Motor neuron (in vitro differentiated cells): Measurements from ENCODE around the gene CHMP5. TPM values are rescaled to one million over a fixed set of nuclear protein-coding genes. Genes with fewer than 3 reads are reported as not detected.

Experiments used
- ATAC-seq, 8 experiments: fragments of 200-7000 bp; cut with Tn5 transposase; replicated peaks in 6 of 8; 2 replicates each; pipeline ENCODE4 v1.8.0; 2021; ENCODE audit warnings: mild to moderate bottlenecking in 8 of 8, moderate library complexity in 8 of 8
- H3K27ac ChIP-seq, 2 donors: fragments of 250-450 bp; sonication (Bioruptor Pico); 2 replicates each; pipeline ENCODE4 v1.9.0; 2021; ENCODE audit warnings: antibody characterized with exemption in 2 of 2, mild to moderate bottlenecking in 2 of 2, moderate library complexity in 1 of 2
- H3K4me1 ChIP-seq, 2 donors: fragments of 250-450 bp; sonication (Bioruptor Pico); replicated peaks in 1 of 2; 2 replicates each; pipeline ENCODE4 v1.6.1; 2021; ENCODE audit warnings: antibody characterized with exemption in 2 of 2, mild to moderate bottlenecking in 2 of 2, moderate library complexity in 1 of 2
- H3K4me3 ChIP-seq, 5 donors: fragments of 250-450 bp; sonication (Bioruptor Pico); 2 replicates each; pipeline ENCODE4 v1.9.0; 2021; ENCODE audit warnings: antibody characterized with exemption in 5 of 5, mild to moderate bottlenecking in 5 of 5, moderate library complexity in 4 of 5
- WGBS, 10 experiments: fragments of 450-650 bp; shearing (Covaris generic); methylation state at CpG; one replicate each; pipeline ENCODE4 v1.0.0; 2022; 5-methylcytosine and 5-hydroxymethylcytosine counted together
- in situ Hi-C, 9 experiments: fragments of 400-800 bp; cut with MboI; loops; one replicate each; pipeline ENCODE4 v1.15.0; 2021; ENCODE audit warnings: low sequenced_read_pairs in 9 of 9, low pct_unique_long_range_greater_than_20kb in 2 of 9; ENCODE audit not compliant: unreplicated experiment in 9 of 9
- total RNA-seq, 8 experiments: library from RNA; unstranded; fragments of 300-600 nt; gene quantifications; 2 replicates each; pipeline versions ENCODE4 v1.2.3 to v1.2.4, GENCODE V29; 2022

The CHMP5 gene
- total RNA-seq, 8 experiments from 2014 or later: 65.7 to 130 (median 93.4) TPM

DNA sequence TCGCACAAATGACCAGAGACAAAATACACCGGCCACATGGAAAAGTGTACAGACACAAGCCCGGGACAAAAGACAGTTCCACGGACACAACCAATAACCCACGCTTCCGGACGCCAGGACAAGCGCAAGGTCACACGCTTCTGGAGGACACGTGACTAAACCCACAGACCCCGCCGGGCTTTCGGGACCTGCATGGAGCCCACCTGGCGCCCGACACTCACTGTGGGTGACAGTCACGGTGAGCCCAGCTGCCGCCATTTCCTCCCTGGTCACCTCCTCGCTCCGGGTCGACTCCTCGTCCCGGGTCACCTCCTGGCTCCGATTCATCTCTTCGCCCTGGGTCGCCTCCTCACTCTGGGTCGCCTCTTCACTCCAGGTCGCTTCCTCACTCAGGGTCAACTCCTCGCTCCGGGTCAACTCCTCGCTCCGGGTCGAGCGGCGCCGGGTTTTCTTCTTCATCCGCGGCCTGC is 811 bp upstream of the CHMP5 start:
- Histone ChIP-seq H3K27ac (peak overlapping the region; percentile 2 to 6), H3K4me3 (peak overlapping the region; percentile 52 to 97 (median 64)), H3K4me1 (peaks cover 6 to 11% of the 10 kb centered on the region in 2 donors)
- in situ Hi-C loops: no loop called here
- ATAC-seq: peak; percentile 3 to 31 (median 18)
- 0 to 2% (median 0%) methylated on average over 1 to 9 of the region's 37 CpGs; no CpG with 5 or more reads in 3 of the 10 experiments for WGBS, 10 experiments

DNA sequence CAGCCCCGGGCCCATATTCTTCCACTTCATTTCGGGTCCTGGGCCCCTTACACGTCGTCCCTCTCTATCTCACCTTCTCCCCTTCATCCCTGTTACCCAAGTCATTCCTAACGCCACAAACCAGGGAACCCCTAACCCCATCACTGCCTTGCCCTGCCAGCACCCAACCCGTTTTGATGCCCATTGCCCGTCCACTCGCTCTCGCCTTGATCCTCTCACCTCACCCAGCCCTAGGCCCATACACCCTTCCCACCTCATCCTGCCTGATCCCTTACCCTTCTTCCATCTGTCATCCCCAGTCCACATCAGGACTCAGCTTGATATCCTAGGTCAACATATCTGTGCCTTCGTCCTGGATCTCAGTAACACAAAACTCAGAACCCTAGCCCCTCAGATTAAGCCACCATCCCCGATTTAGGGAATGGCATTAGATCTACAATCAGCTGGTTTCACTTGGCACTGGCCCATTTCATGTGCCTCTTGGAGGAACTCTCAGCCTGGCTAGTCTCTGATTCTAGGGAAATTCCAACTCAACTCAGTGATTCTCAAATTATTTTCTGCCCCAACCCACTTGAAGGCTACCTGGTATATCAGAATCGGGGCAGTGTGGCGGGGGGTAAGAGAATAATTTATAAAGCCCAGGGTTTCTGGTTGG is 489 bp downstream of the CHMP5 start:
- 0 to 80% (median 9%) methylated on average over 1 to 8 of the region's 13 CpGs; no CpG with 5 or more reads in 3 of the 10 experiments for WGBS, 10 experiments
- Histone ChIP-seq H3K27ac (peak overlapping the region; percentile 32 to 72), H3K4me3 (peak overlapping the region; percentile 52 to 97 (median 64)), H3K4me1 (peaks cover 6 to 11% of the 10 kb centered on the region in 2 donors)
- in situ Hi-C loops: no loop called here
- no peak for ATAC-seq

DNA sequence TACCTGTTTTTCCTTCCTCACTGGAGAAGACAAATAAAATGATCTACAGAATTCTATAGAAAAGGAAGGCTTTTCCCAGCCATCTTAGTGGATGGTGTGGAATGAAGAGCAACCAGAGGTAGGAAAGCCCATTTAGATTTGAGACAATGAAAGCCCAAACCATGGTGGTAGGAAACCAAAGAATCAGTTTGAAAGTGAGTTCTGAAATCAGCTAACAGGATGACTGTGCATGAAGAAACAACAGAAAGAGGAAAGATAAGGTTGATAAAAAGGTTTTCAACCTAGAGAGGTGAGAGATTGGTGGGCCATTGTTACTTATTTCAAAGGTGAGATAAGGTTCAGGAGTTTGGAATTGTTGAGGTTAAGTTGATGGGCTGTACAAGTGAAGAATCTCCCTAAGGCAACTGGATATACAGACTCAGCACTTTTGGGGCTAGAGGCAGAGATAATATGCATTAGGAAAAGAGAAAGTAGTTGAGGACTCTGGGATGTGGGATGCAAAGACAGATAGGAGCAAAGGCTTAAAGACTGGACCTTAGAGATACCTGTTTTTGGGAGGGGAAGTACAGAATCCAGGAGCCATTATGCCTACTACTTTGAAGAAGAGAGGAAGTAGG is 2.4 kb downstream of the CHMP5 start:
- Histone ChIP-seq H3K27ac (no peak overlapping the region), H3K4me1 (peaks cover 6 to 11% of the 10 kb centered on the region in 2 donors), H3K4me3 (no peak overlapping the region)
- no peak for ATAC-seq
- in situ Hi-C loops: no loop called here

DNA sequence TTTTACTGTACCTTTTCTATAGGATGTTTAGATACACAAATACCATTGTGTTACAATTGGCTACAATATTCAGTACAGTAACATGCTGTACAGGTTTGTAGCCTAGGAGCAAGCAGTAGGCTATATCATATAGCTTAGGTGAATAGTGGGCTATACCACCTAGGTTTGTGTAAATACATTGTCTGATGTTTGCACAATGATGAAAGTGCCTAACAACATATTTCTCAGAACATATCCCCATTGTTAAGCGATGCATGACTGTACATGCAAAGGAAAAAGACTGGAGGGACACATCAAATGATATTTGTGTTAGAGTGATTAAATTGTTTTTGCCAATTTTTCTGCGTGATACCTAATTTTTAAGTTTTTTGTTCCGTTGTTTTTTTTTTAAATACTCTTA is 5.3 kb downstream of the CHMP5 start:
- Histone ChIP-seq H3K27ac (no peak overlapping the region), H3K4me3 (no peak overlapping the region), H3K4me1 (peaks cover 5 to 6% of the 10 kb centered on the region in 2 donors)
- in situ Hi-C loops: no loop called here
- 88 to 100% (median 100%) methylated on average over 1 to 3 of the region's 3 CpGs for WGBS, 10 experiments
- no peak for ATAC-seq

DNA sequence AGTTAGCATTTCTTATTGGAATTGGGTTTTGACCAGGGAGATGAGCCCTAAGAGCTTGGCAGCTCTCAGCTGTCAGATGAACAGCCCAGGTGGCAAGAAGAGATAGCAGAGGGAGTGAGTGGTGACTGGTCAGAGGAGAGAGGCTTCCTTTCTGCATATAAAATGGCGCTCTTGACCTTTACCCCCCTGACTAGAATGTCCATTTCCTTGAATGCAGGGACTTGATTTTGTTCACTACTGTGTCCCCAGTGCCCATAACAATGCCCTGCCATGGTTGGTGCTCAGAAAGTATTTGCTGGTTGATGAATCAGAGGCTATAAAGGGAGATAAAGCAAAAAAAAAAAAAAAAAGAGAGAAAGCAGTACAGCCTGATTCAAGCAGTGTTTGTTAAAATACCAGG is 7.2 kb downstream of the CHMP5 start:
- Histone ChIP-seq H3K4me3 (no peak overlapping the region), H3K27ac (no peak overlapping the region), H3K4me1 (no peaks in the 10 kb centered on the region)
- in situ Hi-C loops: no loop called here
- ATAC-seq: peak in 1 of 8 experiments; percentile 25
- WGBS, 10 experiments: 75 to 100% (median 88%) methylated on average over 1 of the region's 1 CpG; no CpG with 5 or more reads in 3 of the 10 experiments

DNA sequence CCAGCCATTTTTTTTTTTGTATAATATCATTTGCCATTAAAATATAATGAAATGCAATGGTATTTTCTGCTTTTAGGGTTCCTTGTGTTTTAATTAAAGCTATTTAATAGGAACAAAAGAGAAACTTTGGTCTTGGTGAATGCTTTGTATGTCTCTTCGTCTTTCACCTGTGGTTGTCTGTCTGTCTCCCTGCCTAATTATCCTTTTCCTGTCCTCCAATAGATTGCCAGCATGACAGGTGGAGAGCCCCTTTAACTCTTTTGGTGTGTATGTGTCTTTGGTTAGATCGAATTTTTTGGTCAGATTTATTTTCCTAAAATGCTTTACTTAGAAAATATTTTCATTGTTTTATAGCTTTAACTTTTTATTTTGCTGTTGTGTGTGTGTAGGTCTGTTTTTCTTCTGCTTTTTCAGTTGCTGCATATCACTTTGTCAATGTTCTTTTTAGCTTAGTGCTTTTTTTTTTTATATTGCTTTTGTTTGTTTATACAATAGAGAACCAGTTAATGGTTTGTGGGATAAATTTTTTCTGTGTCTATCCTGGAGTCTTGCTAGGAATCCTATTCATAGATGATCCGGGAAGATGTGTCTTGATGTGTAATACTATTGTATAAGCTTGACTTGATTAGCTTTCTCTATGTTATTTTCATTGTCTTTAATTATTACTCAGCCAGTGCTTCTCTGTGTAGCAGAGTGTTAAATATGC is 8.6 kb downstream of the CHMP5 start:
- Histone ChIP-seq H3K27ac (no peak overlapping the region), H3K4me3 (no peak overlapping the region), H3K4me1 (no peaks in the 10 kb centered on the region)
- in situ Hi-C loops: no loop called here
- ATAC-seq: peak in 1 of 8 experiments; percentile 9
- WGBS, 10 experiments: 50 to 84% (median 76%) methylated on average over 1 to 3 of the region's 3 CpGs

DNA sequence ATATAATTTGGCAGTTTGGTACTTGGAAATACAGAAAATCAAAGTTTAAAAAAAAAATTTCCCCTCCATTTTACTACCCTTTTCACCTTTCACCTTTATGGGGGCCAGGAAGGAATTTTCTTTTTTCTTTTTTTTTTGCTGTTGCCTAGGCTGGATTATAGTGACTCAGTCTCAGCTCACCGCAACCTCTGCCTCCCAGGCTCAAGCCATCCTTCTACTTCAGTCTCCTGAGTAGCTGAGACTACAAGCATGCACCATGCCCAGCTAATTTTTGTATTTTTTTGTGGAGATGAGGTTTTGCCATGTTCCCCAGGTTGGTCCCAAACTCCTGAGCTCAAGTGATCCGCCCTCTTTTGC is 9.1 kb downstream of the CHMP5 start:
- 100% methylated on average over 1 to 2 of the region's 2 CpGs; no CpG with 5 or more reads in 2 of the 10 experiments for WGBS, 10 experiments
- Histone ChIP-seq H3K27ac (no peak overlapping the region), H3K4me1 (no peaks in the 10 kb centered on the region), H3K4me3 (no peak overlapping the region)
- in situ Hi-C loops: no loop called here
- ATAC-seq: peak in 1 of 8 experiments; percentile 18

DNA sequence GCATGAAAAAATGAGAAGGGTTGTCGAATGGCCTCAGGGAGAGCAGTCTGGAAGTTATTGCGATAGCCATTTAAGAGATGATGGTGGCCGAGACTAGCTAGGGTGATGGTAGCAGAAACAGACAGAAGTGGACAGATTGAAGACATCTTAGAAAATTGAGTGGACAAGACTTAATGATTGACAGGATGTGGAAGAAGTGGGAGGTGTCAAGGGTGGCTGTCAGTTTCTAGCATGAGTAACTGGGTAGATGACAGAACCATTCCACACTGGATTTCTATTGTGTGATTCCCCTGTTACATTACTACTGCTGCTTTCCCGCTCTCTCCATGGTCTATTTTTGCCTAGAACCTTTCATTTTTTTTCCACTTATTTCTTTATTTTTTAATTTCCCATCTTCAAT is 12.6 kb downstream of the CHMP5 start:
- Histone ChIP-seq H3K27ac (no peak overlapping the region), H3K4me1 (no peaks in the 10 kb centered on the region), H3K4me3 (no peak overlapping the region)
- in situ Hi-C loops: no loop called here
- ATAC-seq: no peak
- WGBS, 10 experiments: 88 to 100% (median 98%) methylated on average over 1 to 4 of the region's 4 CpGs

DNA sequence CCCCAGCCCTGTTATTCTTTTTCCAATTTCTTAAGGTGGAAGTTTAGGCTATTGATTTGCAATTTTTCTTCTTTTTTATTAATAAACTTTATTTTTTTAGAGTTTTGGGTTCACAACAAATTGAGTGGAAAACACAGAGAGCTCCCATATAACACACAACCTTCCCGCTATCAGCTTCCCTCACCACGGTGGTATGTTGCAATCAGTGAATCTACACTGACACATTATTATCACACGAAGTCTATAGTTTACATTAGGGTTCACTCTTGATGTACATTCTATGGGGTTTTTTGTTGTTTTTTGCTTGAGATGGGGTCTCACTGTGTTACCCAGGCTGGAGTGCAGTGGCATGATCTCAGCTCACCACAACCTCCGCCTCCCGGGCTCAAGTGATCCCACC is 20.7 kb downstream of the CHMP5 start:
- in situ Hi-C loops: no loop called here
- 68 to 100% (median 87%) methylated on average over 2 to 4 of the region's 5 CpGs; no CpG with 5 or more reads in 1 of the 10 experiments for WGBS, 10 experiments

DNA sequence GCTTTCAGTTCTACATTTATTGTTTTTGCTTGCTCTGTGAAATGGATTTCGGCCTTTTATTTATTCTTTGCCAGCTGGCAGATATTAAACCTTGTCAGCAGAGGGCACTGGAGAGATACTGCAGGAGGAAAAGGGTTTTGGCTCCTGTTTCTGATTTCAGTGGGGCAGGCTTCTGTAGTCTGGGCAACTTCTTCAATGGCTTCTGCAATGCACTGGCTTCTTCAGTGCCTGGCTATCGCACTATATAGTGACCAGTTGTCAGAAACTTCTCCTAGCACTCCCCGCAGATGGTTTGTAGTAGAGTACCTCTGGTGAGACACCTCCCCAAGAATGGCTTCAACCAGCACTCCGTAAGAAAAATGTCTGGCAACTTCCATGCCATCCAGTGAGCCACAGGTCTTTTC is 22.2 kb downstream of the CHMP5 start:
- ATAC-seq: peak in 1 of 8 experiments; percentile 10
- WGBS, 10 experiments: 0 to 71% (median 50%) methylated on average over 1 to 4 of the region's 4 CpGs; no CpG with 5 or more reads in 1 of the 10 experiments
- in situ Hi-C loops: no loop called here
- Histone ChIP-seq H3K27ac (no peak overlapping the region), H3K4me3 (no peak overlapping the region), H3K4me1 (peaks cover 11 to 16% of the 10 kb centered on the region in 2 donors)

More for the DNA sequence above, 20.7 kb downstream of the CHMP5 start:
- no peak overlapping the region for H3K27ac ChIP-seq
- no peak for ATAC-seq
- peaks cover 0 to 5% of the 10 kb centered on the region in 2 donors for H3K4me1 ChIP-seq
- H3K4me3 ChIP-seq: no peak overlapping the region

DNA sequence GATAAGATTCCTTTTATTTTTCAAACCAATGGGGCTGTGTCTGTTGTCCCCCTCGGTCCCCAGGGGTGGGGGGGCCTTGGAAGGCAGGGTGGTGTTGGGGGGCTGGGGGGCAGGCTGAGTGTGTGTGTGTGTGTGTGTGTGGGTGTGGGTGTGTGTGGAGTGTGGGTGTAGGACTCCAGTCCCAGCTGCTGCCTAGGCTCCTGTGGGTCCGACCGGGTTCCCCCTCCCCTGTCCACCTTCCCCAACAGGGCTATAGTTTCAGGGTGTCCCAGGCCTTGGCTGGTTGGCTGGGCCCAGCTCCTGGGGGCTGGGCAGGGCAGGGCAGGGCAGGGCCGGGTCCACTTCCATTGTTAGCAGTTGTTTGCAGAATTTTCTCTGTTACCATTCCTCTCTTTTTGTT is 23.4 kb downstream of the CHMP5 start:
- ATAC-seq: no peak
- WGBS, 10 experiments: no CpG with 5 or more reads among the region's 4 CpGs
- peaks cover 11 to 17% of the 10 kb centered on the region in 2 donors for H3K4me1 ChIP-seq
- in situ Hi-C loops: no loop called here
- no peak overlapping the region for H3K4me3 ChIP-seq
- H3K27ac ChIP-seq: no peak overlapping the region

DNA sequence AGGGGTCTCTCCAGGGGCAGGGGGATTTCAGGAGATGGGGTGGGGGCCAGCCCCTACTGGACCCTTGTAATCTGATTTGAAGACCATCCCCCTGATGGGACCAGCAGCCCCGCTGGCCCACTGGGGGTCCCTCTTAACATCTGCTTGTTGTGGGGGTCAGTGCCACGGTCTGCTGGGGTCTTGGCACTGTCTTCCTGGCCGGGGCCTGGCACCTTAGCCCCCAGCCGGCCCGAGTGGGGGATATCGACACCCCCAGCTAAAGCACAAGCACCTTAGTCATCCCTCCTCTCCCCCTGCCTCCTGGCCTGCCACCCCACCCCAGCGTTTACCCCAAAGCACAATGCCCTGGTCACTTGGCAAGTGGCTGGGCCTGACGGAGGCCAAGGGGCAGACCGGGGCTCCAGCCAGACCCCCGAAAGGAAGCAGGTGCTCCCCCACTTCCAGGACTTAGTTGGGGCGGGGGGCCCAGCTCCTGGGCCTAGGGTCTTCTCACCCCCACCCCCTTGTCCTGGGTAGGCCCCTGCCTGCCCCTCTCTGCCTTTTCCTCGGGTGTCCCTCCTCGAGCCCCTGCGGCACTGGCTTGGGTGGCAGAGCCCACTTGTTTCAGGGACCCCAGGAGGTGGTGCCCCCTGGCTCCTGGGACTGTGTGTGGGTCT is 24.1 kb downstream of the CHMP5 start:
- Histone ChIP-seq H3K4me3 (no peak overlapping the region), H3K27ac (no peak overlapping the region), H3K4me1 (peaks cover 11 to 17% of the 10 kb centered on the region in 2 donors)
- ATAC-seq: no peak
- WGBS, 10 experiments: no CpG with 5 or more reads among the region's 14 CpGs
- in situ Hi-C loops: no loop called here

DNA sequence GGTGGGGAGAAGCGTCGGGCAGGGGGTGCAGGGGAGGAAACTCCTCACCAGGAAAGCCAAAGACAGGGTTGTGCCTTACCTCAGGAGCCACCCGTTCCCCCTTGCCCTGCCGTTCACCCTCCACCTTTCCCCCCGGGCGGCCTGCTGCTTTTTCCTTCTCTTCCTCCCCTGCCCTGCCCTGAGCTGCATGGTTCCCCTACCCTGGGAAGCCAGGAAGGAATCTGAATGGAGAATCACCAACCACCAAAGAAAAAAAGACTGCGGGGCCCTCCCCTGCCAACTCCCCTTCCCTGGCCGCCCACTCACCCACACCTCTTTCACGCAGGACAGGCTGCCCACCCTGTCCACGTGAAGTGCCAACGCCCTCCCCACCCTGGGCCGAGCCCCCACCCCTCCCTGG is 24.6 kb downstream of the CHMP5 start:
- no CpG with 5 or more reads among the region's 12 CpGs for WGBS, 10 experiments
- peak in 7 of 8 experiments; percentile 0 to 9 (median 2) for ATAC-seq
- peaks cover 11 to 17% of the 10 kb centered on the region in 2 donors for H3K4me1 ChIP-seq
- peak overlapping the region; percentile 72 to 99 (median 89) for H3K4me3 ChIP-seq
- peak overlapping the region; percentile 96 to 99 for H3K27ac ChIP-seq
- in situ Hi-C loops: no loop called here
